IPS-20b (cell line): ENCODE measurements around the gene PRKCA.
A peak's percentile ranks its signal among the peaks of the same experiment; 100 is the strongest.

Source experiments
- H3K27ac ChIP-seq: one replicate; pipeline ENCODE4 v1.5.1; 2013; ENCODE audit warnings: low read length
- H3K27me3 ChIP-seq: 2 replicates; pipeline ENCODE4 v1.6.1; 2013; ENCODE audit warnings: mild to moderate bottlenecking, low read length, inconsistent platforms; ENCODE audit not compliant: insufficient read depth
- H3K36me3 ChIP-seq: 2 replicates; pipeline ENCODE4 v1.6.1; 2013; ENCODE audit warnings: low read depth, mild to moderate bottlenecking, inconsistent platforms, low read length, moderate library complexity; ENCODE audit not compliant: insufficient read depth
- H3K4me1 ChIP-seq: 2 replicates; pipeline ENCODE4 v1.6.1; 2013; ENCODE audit warnings: mild to moderate bottlenecking, control low read depth, inconsistent platforms, low read length, moderate library complexity; ENCODE audit not compliant: insufficient read depth
- H3K4me3 ChIP-seq: 2 replicates; pipeline ENCODE4 v1.5.1; 2013; ENCODE audit warnings: mild to moderate bottlenecking, low read length, inconsistent platforms
- H3K9ac ChIP-seq: 2 replicates; pipeline ENCODE4 v1.6.1; 2013; ENCODE audit warnings: low read depth, mild to moderate bottlenecking, inconsistent platforms, low read length, moderate library complexity
- H3K9me3 ChIP-seq: 2 replicates; pipeline ENCODE4 v1.6.1; 2013; ENCODE audit warnings: mild to moderate bottlenecking, low read depth, low read length, inconsistent platforms; ENCODE audit not compliant: insufficient read depth

Gene PRKCA

DNA sequence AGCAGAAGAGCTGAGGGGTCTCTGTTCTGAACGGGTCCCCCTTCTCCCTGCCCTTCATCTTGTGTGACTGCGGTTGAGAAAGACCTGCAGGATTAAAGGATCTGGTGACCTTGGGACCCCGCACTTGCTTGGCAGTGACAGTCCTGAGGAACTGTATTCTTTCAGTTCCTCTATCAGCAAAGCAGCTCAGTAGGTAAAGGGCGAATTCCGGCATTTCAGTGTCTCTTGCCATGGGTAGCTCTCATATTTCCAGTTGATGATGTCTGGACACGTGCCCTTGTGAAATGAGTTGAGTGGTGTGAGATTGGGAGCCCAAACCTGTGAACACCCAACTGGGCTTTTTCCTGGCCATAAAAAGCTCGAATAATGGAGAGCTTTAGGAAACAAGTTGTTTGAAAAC lies 135.7 kb downstream of the PRKCA start:
- H3K9ac ChIP-seq: no peak overlapping the region
- H3K27ac ChIP-seq: no peak overlapping the region
- H3K9me3 ChIP-seq: no peaks in the 10 kb centered on the region
- no peaks in the 10 kb centered on the region for H3K27me3 ChIP-seq
- no peak overlapping the region for H3K4me3 ChIP-seq
- no peaks in the 10 kb centered on the region for H3K36me3 ChIP-seq
- peaks cover 9% of the 10 kb centered on the region; the same call in 1 of the 2 replicates for H3K4me1 ChIP-seq

DNA sequence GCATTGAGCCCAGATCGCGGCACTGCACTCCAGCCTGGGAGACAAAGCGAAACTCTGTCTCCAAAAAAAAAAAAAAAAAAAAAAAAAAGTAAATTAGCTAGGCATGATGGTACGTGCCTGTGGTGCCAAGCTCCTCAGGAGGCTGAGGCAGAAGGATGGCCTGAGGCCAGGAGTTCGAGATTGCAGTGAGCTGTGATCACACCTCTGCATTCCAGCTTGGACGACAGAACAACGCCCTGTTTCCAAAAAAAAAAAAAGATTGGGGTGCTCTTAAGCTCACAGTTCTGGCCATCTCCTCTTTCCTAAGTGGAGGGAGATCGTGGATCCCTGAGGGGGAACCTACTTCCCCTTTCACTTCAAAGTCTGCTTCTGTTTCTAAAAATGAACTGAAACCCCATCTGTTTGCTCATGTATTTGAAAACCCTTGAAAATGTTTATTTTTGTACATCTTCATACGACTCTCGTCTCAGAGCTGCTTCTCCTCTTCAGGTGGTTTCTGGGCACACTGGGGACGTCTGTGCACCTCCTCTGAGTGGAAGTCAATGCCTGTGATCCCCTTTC lies 138.8 kb downstream of the PRKCA start:
- Histone ChIP-seq H3K9ac (no peak overlapping the region), H3K27me3 (no peaks in the 10 kb centered on the region), H3K36me3 (no peaks in the 10 kb centered on the region), H3K27ac (no peak overlapping the region), H3K4me3 (no peak overlapping the region), H3K4me1 (peaks cover 9% of the 10 kb centered on the region; the same call in 1 of the 2 replicates), H3K9me3 (no peaks in the 10 kb centered on the region)

DNA sequence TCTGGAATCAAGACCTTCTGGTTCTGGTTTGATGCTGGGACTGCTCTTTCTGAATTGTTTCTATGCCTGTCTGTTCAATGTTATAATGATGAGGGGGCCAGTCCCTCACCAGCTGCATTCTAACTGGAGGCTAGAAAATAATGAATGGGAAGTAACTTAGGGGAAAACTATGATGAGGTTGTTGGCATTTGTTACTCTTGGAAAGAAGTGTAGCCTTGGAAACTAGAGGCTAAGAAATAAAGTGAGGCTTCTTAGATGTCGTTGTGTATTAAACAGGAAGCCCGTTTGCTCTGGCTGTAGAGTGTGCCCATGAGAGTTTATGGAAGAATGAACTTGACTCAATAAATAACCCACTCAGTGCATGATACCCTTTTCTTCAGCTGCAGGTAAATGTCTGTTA lies 140.8 kb downstream of the PRKCA start:
- Histone ChIP-seq H3K4me1 (peaks cover 5% of the 10 kb centered on the region; the same call in 1 of the 2 replicates), H3K9ac (no peak overlapping the region)

DNA sequence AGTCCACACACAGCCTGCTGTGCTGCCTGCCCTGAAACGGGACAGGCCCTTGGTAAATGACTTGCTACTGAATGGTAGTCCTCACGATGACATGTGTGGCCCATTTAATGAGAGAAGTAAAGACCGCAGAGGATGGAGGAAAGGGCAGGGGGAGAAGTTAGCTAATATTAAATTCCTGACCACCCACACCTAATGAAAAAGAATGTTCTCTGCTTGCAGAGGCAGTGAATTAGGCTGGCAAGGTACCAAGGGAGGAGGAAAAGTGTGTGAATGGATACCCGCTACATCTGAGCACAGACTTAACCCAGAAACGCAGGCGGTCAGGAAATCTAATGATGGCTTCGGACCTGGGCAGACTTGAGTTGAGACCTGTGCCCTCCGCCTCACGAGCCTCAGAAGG lies 141.2 kb downstream of the PRKCA start:
- Histone ChIP-seq H3K4me1 (peaks cover 7% of the 10 kb centered on the region; the same call in 1 of the 2 replicates), H3K27me3 (no peaks in the 10 kb centered on the region), H3K9ac (no peak overlapping the region), H3K27ac (no peak overlapping the region), H3K36me3 (no peaks in the 10 kb centered on the region), H3K9me3 (no peaks in the 10 kb centered on the region), H3K4me3 (no peak overlapping the region)

More for the DNA sequence above, 140.8 kb downstream of the PRKCA start:
- no peaks in the 10 kb centered on the region for H3K27me3 ChIP-seq
- no peaks in the 10 kb centered on the region for H3K9me3 ChIP-seq
- no peak overlapping the region for H3K4me3 ChIP-seq
- H3K27ac ChIP-seq: no peak overlapping the region
- H3K36me3 ChIP-seq: no peaks in the 10 kb centered on the region

DNA sequence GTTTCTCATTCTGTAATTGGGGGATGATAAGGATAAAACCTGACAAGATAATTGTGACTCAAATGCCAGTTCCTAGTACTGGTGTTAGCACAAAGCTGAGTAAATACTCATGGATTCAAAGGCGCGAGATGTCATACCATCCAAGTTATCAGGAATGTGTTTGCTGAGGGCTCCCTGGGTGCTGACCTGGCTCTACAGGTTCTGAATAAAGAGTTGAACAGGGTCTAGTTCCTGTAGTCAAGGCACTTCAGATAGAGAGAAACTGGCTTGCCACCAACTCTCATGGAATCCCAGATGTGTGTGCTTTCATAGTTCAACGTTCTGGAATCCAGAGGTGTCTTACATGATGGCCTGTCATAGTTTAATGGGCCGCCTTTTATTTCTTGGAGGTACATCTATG lies 141.6 kb downstream of the PRKCA start:
- H3K27ac ChIP-seq: no peak overlapping the region
- no peak overlapping the region for H3K9ac ChIP-seq
- H3K27me3 ChIP-seq: no peaks in the 10 kb centered on the region
- H3K9me3 ChIP-seq: no peaks in the 10 kb centered on the region
- peaks cover 8% of the 10 kb centered on the region; the same call in 1 of the 2 replicates for H3K4me1 ChIP-seq
- H3K36me3 ChIP-seq: no peaks in the 10 kb centered on the region
- no peak overlapping the region for H3K4me3 ChIP-seq

DNA sequence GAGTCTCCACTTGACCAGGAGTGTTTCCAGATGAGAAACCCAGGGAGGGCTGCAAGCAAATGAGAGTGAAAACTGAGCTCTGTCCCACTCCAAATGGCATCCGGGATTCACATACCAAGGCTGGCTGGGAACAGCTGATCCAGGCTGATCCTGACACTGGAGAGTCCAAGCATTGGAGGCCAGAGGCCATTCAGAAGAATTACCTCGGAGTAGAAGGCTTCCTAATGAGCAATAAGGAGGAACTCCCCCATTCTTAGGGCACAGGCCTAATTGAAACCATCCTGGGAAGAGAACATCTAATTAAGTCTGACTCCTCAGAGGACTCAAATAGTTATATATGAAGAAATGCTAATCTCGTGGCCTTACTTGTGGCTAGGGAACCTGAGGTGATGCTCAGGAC lies 142.8 kb downstream of the PRKCA start:
- no peak overlapping the region for H3K4me3 ChIP-seq
- H3K27me3 ChIP-seq: no peaks in the 10 kb centered on the region
- H3K36me3 ChIP-seq: no peaks in the 10 kb centered on the region
- peaks cover 18% of the 10 kb centered on the region; the same call in 1 of the 2 replicates for H3K4me1 ChIP-seq
- H3K9me3 ChIP-seq: no peaks in the 10 kb centered on the region
- no peak overlapping the region for H3K27ac ChIP-seq
- H3K9ac ChIP-seq: no peak overlapping the region

DNA sequence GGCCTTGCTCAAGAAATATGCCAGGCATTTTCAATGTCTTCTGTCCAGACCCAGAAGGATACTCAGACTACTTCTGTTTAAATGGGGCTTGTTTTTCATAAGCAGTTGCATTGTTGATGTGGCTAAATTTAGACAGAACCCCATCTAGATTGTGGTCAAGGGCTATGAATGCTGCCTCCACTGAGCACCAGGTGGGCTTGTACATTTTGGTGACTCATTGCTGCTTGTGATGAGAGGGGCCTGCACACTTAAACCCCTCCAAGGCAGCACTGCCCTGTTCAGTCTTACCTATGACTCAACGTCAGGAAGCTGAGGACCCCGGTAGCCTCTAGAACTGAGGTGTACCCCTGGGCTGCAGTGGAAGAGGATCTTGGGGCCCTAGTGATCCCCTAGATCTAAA lies 144.0 kb downstream of the PRKCA start:
- Histone ChIP-seq H3K9ac (no peak overlapping the region), H3K4me3 (no peak overlapping the region), H3K4me1 (peaks cover 25% of the 10 kb centered on the region; the same call in 1 of the 2 replicates), H3K27ac (no peak overlapping the region), H3K36me3 (no peaks in the 10 kb centered on the region), H3K9me3 (no peaks in the 10 kb centered on the region), H3K27me3 (no peaks in the 10 kb centered on the region)

DNA sequence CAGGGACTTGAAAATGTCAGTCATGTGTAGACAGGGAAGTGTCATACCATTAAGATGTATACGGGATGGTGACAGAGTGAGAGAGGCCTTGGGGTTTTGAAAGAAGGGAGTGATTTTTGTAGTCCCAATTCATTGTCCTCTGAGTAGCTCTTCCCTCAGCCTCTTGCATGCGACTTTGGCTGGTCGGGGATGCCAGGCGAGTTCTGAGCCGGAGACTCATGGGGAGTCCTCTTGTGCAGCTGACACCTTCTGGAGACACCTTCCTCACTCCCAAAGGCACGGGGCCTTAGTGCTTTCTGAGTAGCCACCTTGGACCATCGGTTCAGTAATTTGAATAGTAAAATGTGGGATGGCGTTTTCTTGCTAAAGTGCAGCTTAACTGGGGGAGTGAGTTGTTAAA lies 144.7 kb downstream of the PRKCA start:
- no peaks in the 10 kb centered on the region for H3K36me3 ChIP-seq
- H3K9ac ChIP-seq: no peak overlapping the region
- H3K9me3 ChIP-seq: no peaks in the 10 kb centered on the region
- no peak overlapping the region for H3K27ac ChIP-seq
- H3K4me3 ChIP-seq: no peak overlapping the region
- no peaks in the 10 kb centered on the region for H3K27me3 ChIP-seq
- peaks cover 29% of the 10 kb centered on the region; the same call in 1 of the 2 replicates for H3K4me1 ChIP-seq

DNA sequence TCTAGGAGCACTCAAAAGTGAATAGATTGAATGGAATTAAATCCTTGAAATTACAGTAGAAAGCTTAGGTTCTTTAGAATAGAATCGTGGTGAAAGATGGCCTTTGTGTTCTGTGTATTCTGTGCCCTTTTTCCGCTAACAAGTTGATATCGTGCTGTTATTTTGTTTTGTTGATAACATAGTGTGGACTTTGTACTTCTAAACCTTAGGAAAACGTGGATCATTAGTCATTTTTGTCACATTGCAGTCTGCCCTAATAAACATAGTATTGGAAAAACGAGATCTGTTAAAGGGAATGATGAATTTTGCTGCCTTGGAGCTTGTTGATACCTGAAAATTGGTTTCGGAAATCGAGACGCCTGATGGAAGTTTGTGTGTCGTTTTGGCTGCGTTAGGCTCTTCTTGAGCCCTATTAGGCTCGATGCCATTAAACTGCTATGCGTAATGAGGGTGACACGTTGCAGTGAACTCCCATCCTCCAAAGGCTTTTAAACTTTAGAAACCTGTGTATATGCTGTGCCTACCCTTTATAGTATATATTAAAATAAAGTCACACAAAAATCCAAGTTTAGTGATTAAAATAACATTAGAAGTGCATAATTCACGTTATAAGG lies 145.7 kb downstream of the PRKCA start:
- Histone ChIP-seq H3K4me3 (no peak overlapping the region), H3K36me3 (no peaks in the 10 kb centered on the region), H3K27ac (no peak overlapping the region), H3K9me3 (no peaks in the 10 kb centered on the region), H3K9ac (no peak overlapping the region), H3K27me3 (no peaks in the 10 kb centered on the region), H3K4me1 (peaks cover 29% of the 10 kb centered on the region; the same call in 1 of the 2 replicates)

DNA sequence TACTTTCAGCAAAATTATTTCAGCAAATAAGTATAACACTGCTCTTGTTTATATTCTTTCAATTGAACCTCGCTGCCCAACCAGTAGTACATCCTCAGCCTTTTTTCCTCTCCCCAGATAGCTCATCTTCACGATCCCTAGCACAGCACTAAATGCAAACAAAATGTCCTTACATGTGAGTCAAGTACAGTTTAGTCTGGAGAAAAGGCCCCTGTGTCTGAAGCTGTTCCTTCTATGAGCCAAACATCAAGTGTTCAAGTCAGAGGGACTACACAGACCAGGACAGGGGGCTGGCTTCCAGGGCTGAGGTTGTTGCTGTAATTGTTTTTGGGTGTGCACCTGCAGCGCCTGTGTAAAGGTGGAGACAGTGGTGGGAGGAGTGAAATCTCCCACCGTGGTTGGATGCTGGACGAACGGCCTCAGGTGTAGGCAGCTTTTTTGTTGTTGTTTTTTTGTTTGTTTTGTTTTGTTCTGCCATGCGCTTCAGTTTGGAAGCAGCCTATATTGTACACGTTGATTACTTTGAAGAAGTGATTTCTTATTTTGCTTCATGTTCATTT lies 147.1 kb downstream of the PRKCA start:
- Histone ChIP-seq H3K27me3 (no peaks in the 10 kb centered on the region), H3K36me3 (no peaks in the 10 kb centered on the region), H3K4me3 (no peak overlapping the region), H3K9ac (no peak overlapping the region; the same call in 1 of the 2 replicates), H3K9me3 (no peaks in the 10 kb centered on the region), H3K27ac (no peak overlapping the region), H3K4me1 (peaks cover 29% of the 10 kb centered on the region; the same call in 1 of the 2 replicates)

DNA sequence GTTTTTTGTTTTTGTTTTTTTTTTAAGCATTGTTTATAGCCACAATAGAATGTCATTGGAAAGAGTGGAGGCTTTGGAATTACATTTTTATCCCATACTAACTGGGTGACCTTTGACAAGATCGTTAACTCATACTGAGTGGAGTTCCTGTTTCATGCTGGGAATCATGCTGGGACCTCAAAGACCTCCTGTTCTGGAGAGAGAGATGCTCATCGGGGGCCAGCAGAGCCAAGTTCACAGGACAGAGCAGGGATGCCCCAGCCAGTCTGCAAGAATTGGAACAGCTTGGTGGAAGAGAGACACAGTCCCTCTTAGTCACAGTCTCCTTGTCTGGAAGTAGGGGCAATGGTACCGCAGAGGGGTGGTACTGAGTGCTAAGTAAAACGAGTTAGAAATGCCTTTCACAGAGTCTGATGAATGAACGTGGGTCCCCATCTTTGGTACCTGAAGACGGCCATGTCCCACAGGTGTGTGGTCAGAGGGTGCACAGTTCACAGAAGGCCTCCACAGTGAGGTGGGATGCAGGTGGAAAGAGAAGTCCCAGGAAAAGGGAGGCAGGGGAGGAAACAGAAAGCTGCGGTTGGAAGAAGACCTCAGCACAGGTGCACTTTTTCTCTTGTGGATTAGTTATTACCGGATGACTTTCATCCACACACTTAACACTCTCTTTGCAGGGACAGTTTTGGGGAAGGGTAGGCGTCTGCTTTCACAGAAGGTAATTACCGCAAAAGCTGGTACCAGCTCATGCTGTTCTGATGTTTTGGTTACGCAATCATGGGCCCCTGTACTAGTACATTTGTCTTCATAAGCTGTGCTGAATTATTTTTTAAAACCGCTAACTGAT lies 147.8 kb downstream of the PRKCA start:
- Histone ChIP-seq H3K4me3 (no peak overlapping the region), H3K9me3 (no peaks in the 10 kb centered on the region), H3K27ac (peak overlapping the region; percentile 5), H3K36me3 (no peaks in the 10 kb centered on the region), H3K27me3 (no peaks in the 10 kb centered on the region), H3K4me1 (peaks cover 29% of the 10 kb centered on the region; the same call in 1 of the 2 replicates), H3K9ac (no peak overlapping the region)
